Testis (tissue), 3 donors: Measurements from ENCODE around the gene NFE2. TPM values are rescaled to one million over a fixed set of nuclear protein-coding genes. Genes with fewer than 3 reads are reported as not detected.
"Not testable (repeated sequence)": the region's sequence is repeated elsewhere in the genome, so short reads cannot be mapped to it uniquely, and the experiment has no call there.

Experiments
- DNase-seq: peaks from one replicate; pipeline ENCODE4 v3.0.0-alpha.2; 2019
- H3K27ac ChIP-seq, 2 donors: fragments of 200-600 bp; sonication (generic); one replicate each; pipeline ENCODE4 v1.5.1; 2019
- H3K27me3 ChIP-seq: fragments of 200-600 bp; sonication (generic); one replicate; pipeline ENCODE4 v1.5.1; 2019
- H3K36me3 ChIP-seq: fragments of 200-600 bp; sonication (generic); one replicate; pipeline ENCODE4 v1.5.1; 2017; ENCODE audit warnings: low read depth; ENCODE audit errors: missing control alignments
- H3K4me1 ChIP-seq: fragments of 200-600 bp; sonication (generic); one replicate; pipeline ENCODE4 v1.5.1; 2019
- H3K4me3 ChIP-seq, 2 donors: fragments of 200-600 bp; sonication (generic); one replicate each; pipeline ENCODE4 v1.5.1; 2017 to 2019
- H3K9me3 ChIP-seq: fragments of 200-600 bp; sonication (generic); one replicate; pipeline ENCODE4 v1.5.1; 2017
- POLR2A ChIP-seq: fragments of 450-650 bp; IDR thresholded peaks from one replicate; pipeline ENCODE4 v1.6.1; 2017; ENCODE audit warnings: antibody characterized with exemption, mild to moderate bottlenecking, moderate library complexity
- WGBS, 2 donors: methylation state at CpG; one replicate each; pipeline ENCODE4 v1.1.5; 2018; 5-methylcytosine and 5-hydroxymethylcytosine counted together
- intact Hi-C: fragments of 100-400 bp; cut with DNase I; formaldehyde crosslinking; loops from one replicate; pipeline ENCODE4 v1.15.1; 2023; ENCODE audit warnings: low total_unique reads
- polyA plus RNA-seq: library from polyadenylated mRNA; stranded (reverse); fragments of 350-450 nt; fragmentation: Illumina TruSeq; extraction: RNeasy Lipid Tissue Mini Kit (QIAGEN cat#74804); gene quantifications from one replicate; pipeline ENCODE4 v1.2.3, GENCODE V29; 2014; ENCODE audit warnings: low read depth, low replicate concordance; ENCODE audit not compliant: insufficient read depth
- total RNA-seq, 2 donors: library from RNA; depleted of rRNA; stranded (reverse); fragments of >200 nt; gene quantifications; one replicate each; pipeline ENCODE4 v1.2.3, GENCODE V29; 2016
- TF ChIP-seq, protein P1 (sequence below), 3 experiments: fragments of 450-650 bp in 2 of 3; fragments of 200-600 bp in 1 of 3; sonication (generic) in 1 of 3; IDR thresholded peaks; one replicate each; pipeline ENCODE4 v1.5.1; 2016 to 2019; ENCODE audit warnings: antibody characterized with exemption in 3 of 3, mild to moderate bottlenecking in 2 of 3, moderate library complexity in 1 of 3

NFE2 gene
- total and polyA plus RNA-seq, 3 donors from 2014 or later, result 0.94 to 2.6 (median 1.9) TPM

GRCh38 chr12:54321363-54321762 is 20.5 kb upstream of the NFE2 start:
- DNase-seq, result no peak
- Histone ChIP-seq H3K4me1 (peaks cover 6% of the 10 kb centered on the region), H3K4me3 (no peak overlapping the region), H3K9me3 (no peaks in the 10 kb centered on the region), H3K27me3 (no peaks in the 10 kb centered on the region), H3K36me3 (no peaks in the 10 kb centered on the region), H3K27ac (no peak overlapping the region)
- 88 to 90% methylated on average over 5 of the region's 5 CpGs for WGBS, 2 donors
- intact Hi-C loops, result no loop called here
- TF ChIP-seq, protein P1, sequence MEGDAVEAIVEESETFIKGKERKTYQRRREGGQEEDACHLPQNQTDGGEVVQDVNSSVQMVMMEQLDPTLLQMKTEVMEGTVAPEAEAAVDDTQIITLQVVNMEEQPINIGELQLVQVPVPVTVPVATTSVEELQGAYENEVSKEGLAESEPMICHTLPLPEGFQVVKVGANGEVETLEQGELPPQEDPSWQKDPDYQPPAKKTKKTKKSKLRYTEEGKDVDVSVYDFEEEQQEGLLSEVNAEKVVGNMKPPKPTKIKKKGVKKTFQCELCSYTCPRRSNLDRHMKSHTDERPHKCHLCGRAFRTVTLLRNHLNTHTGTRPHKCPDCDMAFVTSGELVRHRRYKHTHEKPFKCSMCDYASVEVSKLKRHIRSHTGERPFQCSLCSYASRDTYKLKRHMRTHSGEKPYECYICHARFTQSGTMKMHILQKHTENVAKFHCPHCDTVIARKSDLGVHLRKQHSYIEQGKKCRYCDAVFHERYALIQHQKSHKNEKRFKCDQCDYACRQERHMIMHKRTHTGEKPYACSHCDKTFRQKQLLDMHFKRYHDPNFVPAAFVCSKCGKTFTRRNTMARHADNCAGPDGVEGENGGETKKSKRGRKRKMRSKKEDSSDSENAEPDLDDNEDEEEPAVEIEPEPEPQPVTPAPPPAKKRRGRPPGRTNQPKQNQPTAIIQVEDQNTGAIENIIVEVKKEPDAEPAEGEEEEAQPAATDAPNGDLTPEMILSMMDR (IDR thresholded peaks at IDR 0.05), result no peak
- TF ChIP-seq POLR2A, result no peak

GRCh38 chr12:54312309-54312708 is 11.5 kb upstream of the NFE2 start:
- H3K27me3 ChIP-seq, H3K4me3 ChIP-seq, H3K4me1 ChIP-seq, H3K27ac ChIP-seq, DNase-seq, H3K36me3 ChIP-seq, intact Hi-C loops, H3K9me3 ChIP-seq: not testable (repeated sequence)
- 92 to 95% methylated on average over 7 of the region's 7 CpGs for WGBS, 2 donors

GRCh38 chr12:54311051-54311450 is 10.2 kb upstream of the NFE2 start:
- Histone ChIP-seq H3K36me3 (no peaks in the 10 kb centered on the region), H3K9me3 (no peaks in the 10 kb centered on the region), H3K4me3 (no peak overlapping the region), H3K27ac (no peak overlapping the region), H3K27me3 (no peaks in the 10 kb centered on the region), H3K4me1 (no peaks in the 10 kb centered on the region)
- TF ChIP-seq, protein P1 (IDR thresholded peaks at IDR 0.05), result no peak
- no peak for TF ChIP-seq POLR2A
- no peak for DNase-seq
- WGBS, 2 donors, result 72 to 74% methylated on average over 2 of the region's 2 CpGs
- intact Hi-C loops, result no loop called here

GRCh38 chr12:54306925-54307741 is 6.3 kb upstream of the NFE2 start:
- Histone ChIP-seq H3K4me1 (no peaks in the 10 kb centered on the region), H3K4me3 (no peak overlapping the region), H3K27me3 (no peaks in the 10 kb centered on the region), H3K9me3 (no peaks in the 10 kb centered on the region), H3K36me3 (no peaks in the 10 kb centered on the region), H3K27ac (no peak overlapping the region)
- 67 to 73% methylated on average over 8 of the region's 8 CpGs for WGBS, 2 donors
- intact Hi-C loops, result no loop called here
- no peak for TF ChIP-seq POLR2A
- TF ChIP-seq, protein P1 (IDR thresholded peaks at IDR 0.05), result no peak
- DNase-seq, result no peak

DNA sequence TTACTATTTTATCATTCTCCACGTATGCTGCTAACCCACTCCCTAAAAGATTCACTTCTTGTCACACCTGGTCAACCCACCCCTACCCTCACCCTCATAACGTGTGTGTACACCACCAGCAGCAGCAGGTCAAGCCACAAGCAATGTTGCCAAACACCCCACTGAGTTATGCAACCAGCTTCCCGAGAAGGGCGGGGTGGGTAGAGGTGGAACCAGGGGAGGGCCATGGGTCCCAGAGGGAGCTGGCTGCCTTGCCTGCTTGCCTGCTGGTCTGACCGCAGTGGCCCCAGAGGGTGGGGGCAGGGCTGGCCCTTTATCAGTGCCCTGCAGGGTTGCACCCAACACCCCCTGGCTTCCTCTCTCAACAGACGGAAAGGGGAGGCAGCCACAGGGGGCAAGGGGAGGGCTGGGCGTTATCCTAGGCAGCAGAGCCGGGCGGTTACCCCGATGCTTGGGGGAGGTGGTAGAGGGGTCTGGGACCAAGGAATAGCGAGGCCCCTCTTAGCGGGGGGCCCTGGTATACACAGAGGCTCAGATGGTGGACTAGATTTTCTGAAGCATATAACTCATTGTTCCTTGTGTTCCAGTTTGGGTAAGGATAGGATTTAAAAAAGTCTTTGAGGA is 3.5 kb upstream of the NFE2 start:
- Histone ChIP-seq H3K36me3 (no peaks in the 10 kb centered on the region), H3K4me1 (no peaks in the 10 kb centered on the region), H3K27ac (no peak overlapping the region), H3K9me3 (no peaks in the 10 kb centered on the region), H3K27me3 (no peaks in the 10 kb centered on the region), H3K4me3 (no peak overlapping the region)
- peak; percentile 37 for DNase-seq
- intact Hi-C loops, result no loop called here
- 31 to 58% methylated on average over 12 of the region's 12 CpGs for WGBS, 2 donors
- no peak for TF ChIP-seq POLR2A
- TF ChIP-seq, protein P1 (IDR thresholded peaks at IDR 0.05), result no peak
